Measurements from ENCODE around the gene COL4A2. TPM values are rescaled to one million over a fixed set of nuclear protein-coding genes. Genes with fewer than 3 reads are reported as not detected.

COL4A2 gene
- total and polyA plus RNA-seq, 8 donors = 18.4 to 130 (median 43.8) TPM

- intact Hi-C loops (cut with DNase I) = no loop called here
- H3K27ac ChIP-seq = peak overlapping the region in 1 of 4 donors; percentile 20
Measured at GRCh38 chr13:110327051-110327721, 20.1 kb downstream of the COL4A2 start.

GRCh38 chr13:110328573-110328972, 21.5 kb downstream of the COL4A2 start:
- Histone ChIP-seq H3K27me3 (no peaks in the 10 kb centered on the region), H3K4me1 (no peaks in the 10 kb centered on the region), H3K4me3 (no peak overlapping the region), H3K9me3 (no peaks in the 10 kb centered on the region), H3K36me3 (no peaks in the 10 kb centered on the region), H3K27ac (no peak overlapping the region)
- FAIRE-seq = no peak
- no peak for ATAC-seq
- no peak for DNase-seq
- intact Hi-C loops (cut with DNase I) = no loop called here
- TF ChIP-seq CTCF (IDR thresholded peaks at IDR 0.05) = no peak
- 77 to 80% methylated on average over 10 of the region's 10 CpGs for WGBS, 2 donors

More at GRCh38 chr13:110327051-110327721, 20.1 kb downstream of the COL4A2 start:
- Histone ChIP-seq H3K9me3 (no peaks in the 10 kb centered on the region), H3K27me3 (no peaks in the 10 kb centered on the region), H3K4me3 (no peak overlapping the region), H3K4me1 (no peaks in the 10 kb centered on the region), H3K36me3 (no peaks in the 10 kb centered on the region)
- no peak for TF ChIP-seq CTCF (IDR thresholded peaks at IDR 0.05)
- peak; percentile 36 to 75 (median 62) for ATAC-seq
- FAIRE-seq = no peak
- DNase-seq = peak in 3 of 6 donors; percentile 40 to 57 (median 52)
- 30 to 38% methylated on average over 7 of the region's 7 CpGs for WGBS, 2 donors

GRCh38 chr13:110329258-110329657, 22.2 kb downstream of the COL4A2 start:
- no peak for ATAC-seq
- Histone ChIP-seq H3K4me1 (no peaks in the 10 kb centered on the region), H3K27ac (no peak overlapping the region), H3K36me3 (no peaks in the 10 kb centered on the region), H3K27me3 (no peaks in the 10 kb centered on the region), H3K4me3 (no peak overlapping the region), H3K9me3 (no peaks in the 10 kb centered on the region)
- TF ChIP-seq CTCF (IDR thresholded peaks at IDR 0.05) = no peak
- intact Hi-C loops (cut with DNase I) = no loop called here
- no peak for DNase-seq
- WGBS, 2 donors = 70 to 80% methylated on average over 6 of the region's 6 CpGs
- FAIRE-seq = no peak

GRCh38 chr13:110329798-110330461, 22.8 kb downstream of the COL4A2 start:
- no peak for FAIRE-seq
- Histone ChIP-seq H3K9me3 (no peaks in the 10 kb centered on the region), H3K4me1 (no peaks in the 10 kb centered on the region), H3K4me3 (no peak overlapping the region), H3K36me3 (no peaks in the 10 kb centered on the region), H3K27ac (no peak overlapping the region), H3K27me3 (no peaks in the 10 kb centered on the region)
- DNase-seq = no peak
- TF ChIP-seq CTCF (IDR thresholded peaks at IDR 0.05) = no peak
- no peak for ATAC-seq
- WGBS, 2 donors = 75 to 82% methylated on average over 21 of the region's 21 CpGs
- intact Hi-C loops (cut with DNase I) = no loop called here

- WGBS, 2 donors = 86 to 91% methylated on average over 11 of the region's 11 CpGs
- FAIRE-seq = no peak
- no peak overlapping the region for H3K4me3 ChIP-seq
- no peak for ATAC-seq
- H3K4me1 ChIP-seq = no peaks in the 10 kb centered on the region
- no peaks in the 10 kb centered on the region for H3K27me3 ChIP-seq
- intact Hi-C loops (cut with DNase I) = no loop called here
- H3K9me3 ChIP-seq = no peaks in the 10 kb centered on the region
- TF ChIP-seq CTCF (IDR thresholded peaks at IDR 0.05) = no peak
- no peak for DNase-seq
- H3K27ac ChIP-seq = no peak overlapping the region
- H3K36me3 ChIP-seq = no peaks in the 10 kb centered on the region
Measured at GRCh38 chr13:110330491-110331011, 23.5 kb downstream of the COL4A2 start.

Data from pancreas (tissue), 10 donors.